ENCODE measurements around the gene IQCE.

The IQCE gene

DNA sequence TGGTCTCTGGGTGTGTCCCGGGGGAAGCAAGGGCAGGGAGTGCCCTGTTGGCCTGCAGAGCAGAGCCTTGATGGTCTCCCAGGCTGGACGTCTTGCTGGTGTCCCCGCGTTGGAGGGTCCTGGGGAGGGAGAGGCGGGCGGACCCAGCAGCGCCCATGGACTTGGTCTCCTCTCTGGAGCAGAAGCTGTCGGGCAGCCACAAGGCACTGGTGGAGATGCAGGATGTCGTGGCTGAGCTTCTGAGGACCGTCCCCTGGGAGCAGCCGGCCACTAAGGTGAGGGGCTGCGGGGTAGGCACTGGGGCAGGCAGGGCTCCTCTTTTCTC is 93.9 kb downstream of the IQCE start:
- FAIRE-seq, result no peak
- no peak for DNase-seq (ENCODE audit: insufficient read length, low spot score)
- no peak for TF ChIP-seq POLR2A (IDR thresholded peaks at IDR 0.05; ENCODE audit: low read depth, low read length)

GRCh38 chr7:2654059-2654458 is 95.3 kb downstream of the IQCE start:
- TF ChIP-seq POLR2A (IDR thresholded peaks at IDR 0.05; ENCODE audit: low read depth, low read length), result no peak
- DNase-seq (ENCODE audit: insufficient read length, low spot score), result no peak
- no peak for FAIRE-seq

- DNase-seq (ENCODE audit: insufficient read length, low spot score) (no peak), FAIRE-seq (no peak)
- TF ChIP-seq POLR2A (IDR thresholded peaks at IDR 0.05; ENCODE audit: low read depth, low read length), result no peak
Measured at GRCh38 chr7:2655870-2656614, 97.3 kb downstream of the IQCE start.

DNA sequence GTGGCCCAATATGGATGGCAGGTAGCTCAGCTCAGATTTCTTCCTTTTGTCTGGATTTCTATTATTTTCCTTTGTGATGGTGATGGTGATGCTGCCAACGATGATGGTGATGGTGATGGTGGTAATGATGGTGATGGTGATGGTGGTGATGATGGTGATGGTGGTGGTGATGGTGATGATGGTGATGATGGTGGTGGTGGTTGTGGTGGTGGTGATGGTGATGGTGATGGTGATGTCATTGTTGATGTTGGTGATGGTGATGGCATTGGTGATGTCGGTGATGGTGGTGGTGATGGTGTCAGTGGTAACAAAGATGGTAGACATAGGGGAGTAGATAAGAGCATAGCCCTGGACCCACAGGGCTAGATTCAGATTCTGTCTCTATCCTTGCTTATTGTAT is 98.4 kb downstream of the IQCE start:
- no peak for TF ChIP-seq POLR2A (IDR thresholded peaks at IDR 0.05; ENCODE audit: low read depth, low read length)
- no peak for DNase-seq (ENCODE audit: insufficient read length, low spot score)
- FAIRE-seq, result no peak

DNA sequence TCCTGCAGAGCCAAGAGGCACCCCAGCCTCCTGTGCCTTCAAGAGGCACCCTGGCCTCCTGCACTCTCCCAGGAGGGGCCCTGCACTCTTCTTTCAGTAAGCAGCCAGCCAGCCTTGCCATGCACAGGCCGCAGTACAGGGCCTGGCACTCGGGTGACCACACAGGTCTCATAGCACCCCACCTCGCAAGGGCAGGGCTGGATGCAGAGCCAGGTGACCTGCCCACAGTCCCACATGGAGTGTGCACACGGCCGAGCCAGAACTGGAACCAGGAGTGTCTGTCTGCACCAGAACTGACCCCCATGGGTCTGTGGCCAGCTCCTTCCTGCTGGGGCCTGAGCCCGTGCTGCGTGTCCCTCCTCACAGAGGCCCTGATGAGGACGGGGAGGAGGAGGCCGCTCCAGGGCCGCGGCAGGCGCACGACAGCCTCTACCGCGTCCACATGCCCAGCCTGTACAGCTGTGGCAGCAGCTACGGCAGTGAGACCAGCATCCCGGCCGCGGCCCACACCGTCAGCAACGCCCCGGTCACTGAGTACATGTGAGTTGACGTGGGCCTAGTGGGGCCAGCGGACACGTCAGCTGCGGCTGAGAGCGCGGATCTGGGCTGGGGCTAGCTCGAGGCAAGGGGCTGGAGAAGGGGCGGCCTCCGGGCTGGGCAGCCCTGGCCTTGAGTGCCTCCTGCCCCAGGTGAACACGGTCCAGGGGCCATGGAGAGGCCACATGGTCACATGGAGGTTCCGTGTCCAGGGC is 99.3 kb downstream of the IQCE start:
- no peak for FAIRE-seq
- TF ChIP-seq POLR2A (IDR thresholded peaks at IDR 0.05; ENCODE audit: low read depth, low read length), result no peak
- DNase-seq (ENCODE audit: insufficient read length, low spot score), result no peak

GRCh38 chr7:2658941-2659340 is 100.2 kb downstream of the IQCE start:
- no peak for DNase-seq (ENCODE audit: insufficient read length, low spot score)
- FAIRE-seq, result no peak
- no peak for TF ChIP-seq POLR2A (IDR thresholded peaks at IDR 0.05; ENCODE audit: low read depth, low read length)

DNA sequence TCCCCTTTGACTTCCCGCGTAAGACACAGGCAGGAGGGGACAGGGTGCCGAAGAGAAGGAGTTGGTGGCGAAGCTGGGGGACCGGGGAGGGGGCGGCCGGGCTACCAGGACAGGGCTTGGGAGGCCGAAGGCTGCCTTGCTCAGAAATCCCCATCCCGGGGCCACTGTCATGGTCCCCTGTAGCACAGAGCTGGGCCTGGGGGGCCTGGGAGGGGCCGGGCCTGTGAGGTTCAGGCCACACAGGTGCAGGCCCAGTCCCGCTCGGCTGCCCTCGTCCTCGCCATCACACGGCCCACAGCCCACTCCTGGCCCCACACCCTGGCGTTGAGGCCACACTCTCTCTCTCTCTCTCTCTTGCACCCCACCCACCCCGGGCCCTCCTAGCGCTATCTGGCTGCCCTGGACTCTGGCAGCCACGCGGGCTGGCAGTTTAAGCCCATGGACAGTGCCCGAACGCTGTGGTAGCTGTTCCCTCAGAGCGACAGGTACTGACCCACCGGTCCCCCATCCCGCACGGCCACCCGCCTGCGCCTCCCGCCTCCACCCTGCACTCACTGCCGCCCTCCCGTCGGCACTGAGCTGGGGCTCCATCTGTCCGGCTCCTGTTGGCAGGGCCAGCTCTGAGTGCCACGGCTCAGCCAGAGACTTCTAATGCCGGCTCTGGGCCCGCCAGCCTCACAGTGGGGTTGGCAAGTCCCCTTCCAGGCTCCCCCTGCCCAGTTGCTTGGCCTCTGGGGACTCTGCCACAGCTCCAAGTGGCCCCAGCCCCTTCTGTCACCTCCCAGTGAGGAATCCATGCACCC is 101.0 kb downstream of the IQCE start:
- DNase-seq (ENCODE audit: insufficient read length, low spot score), result no peak
- FAIRE-seq, result no peak

DNA sequence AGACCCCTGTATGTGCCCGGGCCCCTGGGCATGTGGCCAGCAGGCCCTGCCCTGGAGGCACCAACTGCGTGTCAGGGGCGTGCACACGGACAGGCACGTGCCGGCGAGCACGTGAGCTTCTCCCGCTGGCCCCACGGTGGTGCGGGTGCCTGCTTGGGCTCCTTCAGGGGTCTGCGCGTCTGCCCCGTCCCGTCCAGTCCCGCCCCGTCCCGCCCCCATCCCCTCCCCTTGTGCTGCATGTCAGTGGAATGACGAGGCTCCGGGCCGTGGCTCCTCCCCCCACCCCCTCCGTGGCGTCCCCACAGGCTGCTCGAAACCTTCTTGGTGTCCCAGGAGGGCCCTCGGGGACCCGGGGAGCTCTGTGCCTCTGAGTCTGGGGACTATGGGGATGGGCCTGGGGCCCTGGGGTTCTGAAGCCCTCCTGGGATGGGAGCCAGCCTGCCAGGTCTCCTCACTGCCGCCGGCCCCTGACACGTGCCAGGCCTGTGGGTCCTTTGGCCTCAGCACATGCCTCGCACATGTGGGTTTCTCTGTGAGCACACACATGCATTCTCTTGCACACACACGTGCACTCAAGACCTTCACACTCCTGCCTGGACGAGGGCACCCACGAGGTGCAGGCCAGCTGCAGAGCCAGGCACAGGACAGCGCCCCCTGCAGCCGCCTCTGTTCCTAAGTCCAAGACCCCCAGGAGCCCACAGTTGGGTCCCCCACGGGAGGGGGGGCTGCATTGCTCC is 101.7 kb downstream of the IQCE start:
- no peak for TF ChIP-seq POLR2A (IDR thresholded peaks at IDR 0.05; ENCODE audit: low read depth, low read length)
- DNase-seq (ENCODE audit: insufficient read length, low spot score), result no peak
- no peak for FAIRE-seq

More for the DNA sequence above, 101.0 kb downstream of the IQCE start:
- no peak for TF ChIP-seq POLR2A (IDR thresholded peaks at IDR 0.05; ENCODE audit: low read depth, low read length)

- no peak for TF ChIP-seq POLR2A (IDR thresholded peaks at IDR 0.05; ENCODE audit: low read depth, low read length)
- no peak for DNase-seq (ENCODE audit: insufficient read length, low spot score)
- FAIRE-seq, result no peak
Measured at GRCh38 chr7:2661096-2661449, 102.3 kb downstream of the IQCE start.

DNA sequence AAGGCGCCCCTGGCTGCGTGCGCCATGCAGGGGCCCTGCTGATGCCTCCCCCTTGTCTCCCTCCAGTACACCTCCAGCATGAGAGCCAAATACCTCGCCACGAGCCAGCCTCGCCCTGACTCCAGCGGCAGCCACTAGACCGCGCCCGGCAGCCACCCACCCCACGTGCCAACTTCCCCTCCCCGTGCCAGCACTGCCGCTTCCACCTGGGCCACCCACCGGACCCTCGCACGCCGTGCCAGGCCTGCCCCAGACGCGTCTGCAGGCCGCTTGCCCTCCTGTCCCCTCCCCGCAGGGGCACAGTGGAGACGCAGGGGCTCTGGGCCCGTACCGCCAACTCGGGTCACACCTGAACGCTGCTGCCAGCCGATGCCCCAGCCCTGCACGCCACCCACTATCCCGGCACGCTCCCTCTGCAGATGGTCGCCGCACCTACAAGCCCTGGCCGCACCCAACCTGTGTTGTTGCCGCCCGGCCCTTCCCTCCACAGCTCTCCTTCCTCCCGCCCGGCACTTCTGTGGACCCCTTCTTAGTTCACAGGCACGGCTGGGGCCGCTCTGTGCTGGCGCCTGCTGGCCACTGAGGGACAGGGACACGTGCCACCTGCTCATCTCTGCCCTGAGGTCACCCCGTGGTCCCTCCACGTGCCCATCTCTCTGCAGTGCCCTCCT is 103.0 kb downstream of the IQCE start:
- FAIRE-seq, result no peak
- no peak for TF ChIP-seq POLR2A (IDR thresholded peaks at IDR 0.05; ENCODE audit: low read depth, low read length)
- DNase-seq (ENCODE audit: insufficient read length, low spot score), result no peak

GRCh38 chr7:2662273-2663120 is 103.7 kb downstream of the IQCE start:
- no peak for TF ChIP-seq POLR2A (IDR thresholded peaks at IDR 0.05; ENCODE audit: low read depth, low read length)
- FAIRE-seq, result no peak

DNA sequence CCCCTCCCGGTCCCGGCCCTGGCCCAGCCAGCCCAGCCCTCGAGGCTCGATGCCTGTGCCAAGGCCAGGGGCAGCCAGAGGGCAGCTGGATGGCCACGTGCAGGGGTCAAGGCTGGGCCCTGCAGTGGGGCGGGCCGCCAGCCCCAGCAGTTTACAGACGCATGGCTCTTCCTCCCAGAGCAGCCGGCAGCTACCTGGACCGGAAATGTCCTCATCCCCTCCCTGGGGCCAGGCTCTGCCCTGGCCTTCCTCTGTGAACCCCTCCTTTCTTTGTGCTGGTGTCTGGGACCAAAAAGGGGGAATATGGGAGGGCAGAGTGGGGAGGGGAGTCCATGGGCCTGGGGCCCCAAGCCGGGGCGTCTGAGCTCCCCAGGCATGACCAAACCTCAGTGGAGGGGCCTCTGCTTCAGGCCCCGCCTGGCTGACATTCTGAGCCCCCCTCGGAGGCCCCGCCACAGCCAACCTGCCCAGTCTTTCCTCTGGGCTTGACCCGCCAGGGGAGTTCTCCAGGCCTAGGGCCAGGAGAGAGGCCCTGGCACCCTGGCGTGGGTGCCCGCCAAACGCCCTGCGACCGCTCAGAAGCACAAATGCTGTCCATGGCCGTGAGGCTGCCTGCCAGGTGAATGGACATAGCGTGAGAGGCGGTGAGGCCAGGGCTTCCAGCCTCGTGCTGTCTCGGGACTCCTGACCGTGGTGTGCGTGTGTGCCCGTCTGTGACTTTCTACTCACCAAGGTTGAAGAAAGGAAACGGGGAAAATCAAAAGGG is 104.5 kb downstream of the IQCE start:
- no peak for DNase-seq (ENCODE audit: insufficient read length, low spot score)
- FAIRE-seq, result no peak
- TF ChIP-seq POLR2A (IDR thresholded peaks at IDR 0.05; ENCODE audit: low read depth, low read length), result no peak

More at GRCh38 chr7:2662273-2663120, 103.7 kb downstream of the IQCE start:
- DNase-seq (ENCODE audit: insufficient read length, low spot score), result no peak
